ENCODE measurements around the gene PRPH.

Gene PRPH

DNA sequence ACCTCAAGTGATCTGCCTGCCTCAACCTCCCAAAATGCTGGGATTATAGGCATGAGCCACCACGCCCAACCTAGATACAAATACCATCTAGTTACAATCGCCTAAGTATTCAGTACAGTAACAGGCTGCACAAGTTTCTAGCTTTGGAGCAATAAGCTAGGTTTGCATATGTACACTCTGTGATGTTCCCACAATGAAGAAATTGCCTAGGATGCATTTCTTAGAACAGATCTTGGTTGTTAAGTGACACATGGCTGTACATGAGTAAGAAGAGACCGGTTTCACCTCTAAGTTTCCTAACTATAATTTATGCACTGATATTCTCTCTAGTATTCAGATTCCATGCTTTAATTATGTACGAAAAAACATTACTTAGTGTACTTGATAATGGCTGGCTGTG lies 35.5 kb upstream of the PRPH start:
- TF ChIP-seq, protein P1, sequence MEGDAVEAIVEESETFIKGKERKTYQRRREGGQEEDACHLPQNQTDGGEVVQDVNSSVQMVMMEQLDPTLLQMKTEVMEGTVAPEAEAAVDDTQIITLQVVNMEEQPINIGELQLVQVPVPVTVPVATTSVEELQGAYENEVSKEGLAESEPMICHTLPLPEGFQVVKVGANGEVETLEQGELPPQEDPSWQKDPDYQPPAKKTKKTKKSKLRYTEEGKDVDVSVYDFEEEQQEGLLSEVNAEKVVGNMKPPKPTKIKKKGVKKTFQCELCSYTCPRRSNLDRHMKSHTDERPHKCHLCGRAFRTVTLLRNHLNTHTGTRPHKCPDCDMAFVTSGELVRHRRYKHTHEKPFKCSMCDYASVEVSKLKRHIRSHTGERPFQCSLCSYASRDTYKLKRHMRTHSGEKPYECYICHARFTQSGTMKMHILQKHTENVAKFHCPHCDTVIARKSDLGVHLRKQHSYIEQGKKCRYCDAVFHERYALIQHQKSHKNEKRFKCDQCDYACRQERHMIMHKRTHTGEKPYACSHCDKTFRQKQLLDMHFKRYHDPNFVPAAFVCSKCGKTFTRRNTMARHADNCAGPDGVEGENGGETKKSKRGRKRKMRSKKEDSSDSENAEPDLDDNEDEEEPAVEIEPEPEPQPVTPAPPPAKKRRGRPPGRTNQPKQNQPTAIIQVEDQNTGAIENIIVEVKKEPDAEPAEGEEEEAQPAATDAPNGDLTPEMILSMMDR (IDR thresholded peaks at IDR 0.05; ENCODE audit: low read depth, low read length) = no peak
- H3K4me3 ChIP-seq (ENCODE audit: low read depth, low read length) = no peak overlapping the region
- H3K27me3 ChIP-seq = no peaks in the 10 kb centered on the region
- DNase-seq = no peak
- H3K9me3 ChIP-seq = no peaks in the 10 kb centered on the region
- no peaks in the 10 kb centered on the region; the same call in 1 of the 2 replicates for H3K4me1 ChIP-seq
- peaks cover 7% of the 10 kb centered on the region for H3K36me3 ChIP-seq

DNA sequence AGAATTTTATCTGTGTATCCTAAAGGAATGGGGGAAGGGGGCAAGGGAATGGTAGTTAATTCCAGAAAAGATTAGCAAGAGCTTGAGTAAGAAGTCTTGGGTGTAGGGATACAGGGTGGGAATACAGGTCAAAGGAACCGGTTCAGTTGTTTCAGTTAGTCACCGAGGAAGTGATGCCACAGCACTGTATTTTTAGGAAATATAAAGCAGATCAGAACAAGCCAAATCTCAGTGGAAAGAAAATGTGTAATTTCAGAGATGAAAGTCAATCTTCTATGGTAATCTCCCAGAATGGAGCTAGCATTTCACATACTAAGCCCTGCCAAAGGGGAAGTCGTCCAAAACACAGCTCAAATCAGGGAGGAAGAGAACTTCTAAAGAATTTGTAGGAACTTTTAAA lies 34.8 kb upstream of the PRPH start:
- no peak overlapping the region for H3K4me3 ChIP-seq (ENCODE audit: low read depth, low read length)
- DNase-seq = no peak
- TF ChIP-seq, protein P1 (IDR thresholded peaks at IDR 0.05; ENCODE audit: low read depth, low read length) = no peak

DNA sequence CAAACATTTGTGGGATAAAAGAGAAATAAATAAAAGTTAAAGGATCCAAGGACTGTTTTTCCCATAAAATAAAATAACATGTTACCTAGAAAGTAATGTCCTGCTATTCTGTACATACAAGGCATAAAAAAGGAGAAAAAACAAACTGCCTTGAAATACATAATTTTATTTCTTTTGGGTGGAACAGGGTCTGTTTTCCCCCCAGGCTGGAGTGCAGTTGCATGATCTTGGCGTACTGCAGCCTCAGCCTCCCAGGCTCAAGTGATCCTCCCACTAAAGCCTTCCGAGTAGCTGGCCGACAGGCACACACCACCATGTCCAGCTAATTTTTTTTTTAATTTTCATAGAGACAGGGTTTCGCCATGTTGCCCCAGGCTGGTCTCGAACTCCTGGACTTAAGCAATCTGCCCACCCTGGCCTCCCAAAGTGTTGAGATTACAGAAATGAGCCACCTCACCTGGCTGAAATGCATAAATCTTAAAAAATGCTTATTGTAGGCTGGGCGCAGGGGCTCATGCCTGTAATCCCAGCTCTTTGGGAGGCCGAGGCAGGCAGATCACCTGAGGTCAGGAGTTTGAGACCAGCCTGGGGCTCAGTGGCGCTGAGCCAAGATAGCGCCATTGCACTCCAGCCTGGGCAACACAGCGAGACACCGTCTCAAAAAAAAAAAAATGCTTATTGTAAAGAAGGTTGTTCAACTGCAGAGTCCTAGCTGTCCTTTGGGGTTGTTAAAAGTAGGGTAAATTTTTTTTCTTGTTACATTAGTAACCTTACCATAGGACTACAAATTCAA lies 34.2 kb upstream of the PRPH start:
- no peaks in the 10 kb centered on the region for H3K27me3 ChIP-seq
- peaks cover 10% of the 10 kb centered on the region for H3K36me3 ChIP-seq
- DNase-seq = no peak
- TF ChIP-seq, protein P1 (IDR thresholded peaks at IDR 0.05; ENCODE audit: low read depth, low read length) = no peak
- no peaks in the 10 kb centered on the region for H3K9me3 ChIP-seq
- H3K4me3 ChIP-seq (ENCODE audit: low read depth, low read length) = no peak overlapping the region
- no peaks in the 10 kb centered on the region; the same call in 1 of the 2 replicates for H3K4me1 ChIP-seq

More for the DNA sequence above, 34.8 kb upstream of the PRPH start:
- Histone ChIP-seq H3K27me3 (no peaks in the 10 kb centered on the region), H3K9me3 (no peaks in the 10 kb centered on the region), H3K36me3 (peaks cover 9% of the 10 kb centered on the region), H3K4me1 (no peaks in the 10 kb centered on the region; the same call in 1 of the 2 replicates)

DNA sequence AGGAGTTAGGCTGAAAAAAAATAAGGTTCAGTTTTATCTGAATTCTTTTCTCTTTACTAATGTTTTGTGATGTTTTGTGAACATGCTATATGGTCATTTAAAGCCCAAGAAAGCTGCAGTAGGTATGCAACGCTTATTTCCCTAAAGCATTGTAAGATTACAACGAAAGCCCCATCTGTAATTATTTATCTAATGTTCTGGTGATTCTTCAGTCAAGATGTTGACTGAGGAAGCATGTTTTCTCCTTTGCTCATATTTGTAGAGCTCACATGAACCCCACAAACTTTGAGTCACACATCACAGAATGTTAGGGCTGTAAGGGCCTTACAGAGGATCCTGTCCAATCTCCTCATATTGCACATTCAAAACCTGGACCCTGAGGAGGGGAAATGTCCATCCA lies 33.2 kb upstream of the PRPH start:
- H3K9me3 ChIP-seq = no peaks in the 10 kb centered on the region
- peaks cover 10% of the 10 kb centered on the region for H3K36me3 ChIP-seq
- H3K4me1 ChIP-seq = no peaks in the 10 kb centered on the region; the same call in 1 of the 2 replicates
- DNase-seq = no peak
- H3K27me3 ChIP-seq = no peaks in the 10 kb centered on the region
- TF ChIP-seq, protein P1 (IDR thresholded peaks at IDR 0.05; ENCODE audit: low read depth, low read length) = no peak
- no peak overlapping the region for H3K4me3 ChIP-seq (ENCODE audit: low read depth, low read length)

DNA sequence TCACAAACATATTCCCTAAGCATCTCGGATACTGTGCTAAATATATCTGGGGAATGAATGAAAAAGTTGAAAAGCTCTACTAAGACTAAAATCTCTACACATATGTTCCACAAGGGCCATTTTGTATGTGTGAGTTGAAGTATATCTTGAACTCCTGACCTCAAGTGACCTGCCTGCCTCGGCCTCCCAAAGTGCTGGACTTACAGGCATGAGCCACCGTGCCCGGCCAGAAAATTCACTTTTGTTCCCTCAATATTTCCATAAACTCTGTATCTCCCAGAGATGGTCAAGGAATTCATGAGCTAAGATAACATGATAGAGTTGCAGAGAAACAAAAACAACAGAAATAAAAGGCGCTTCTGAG lies 31.6 kb upstream of the PRPH start:
- H3K4me3 ChIP-seq (ENCODE audit: low read depth, low read length) = no peak overlapping the region
- no peak for DNase-seq
- no peaks in the 10 kb centered on the region; the same call in 1 of the 2 replicates for H3K4me1 ChIP-seq
- TF ChIP-seq, protein P1 (IDR thresholded peaks at IDR 0.05; ENCODE audit: low read depth, low read length) = no peak
- H3K36me3 ChIP-seq = peaks cover 4% of the 10 kb centered on the region
- no peaks in the 10 kb centered on the region for H3K9me3 ChIP-seq
- no peaks in the 10 kb centered on the region for H3K27me3 ChIP-seq

DNA sequence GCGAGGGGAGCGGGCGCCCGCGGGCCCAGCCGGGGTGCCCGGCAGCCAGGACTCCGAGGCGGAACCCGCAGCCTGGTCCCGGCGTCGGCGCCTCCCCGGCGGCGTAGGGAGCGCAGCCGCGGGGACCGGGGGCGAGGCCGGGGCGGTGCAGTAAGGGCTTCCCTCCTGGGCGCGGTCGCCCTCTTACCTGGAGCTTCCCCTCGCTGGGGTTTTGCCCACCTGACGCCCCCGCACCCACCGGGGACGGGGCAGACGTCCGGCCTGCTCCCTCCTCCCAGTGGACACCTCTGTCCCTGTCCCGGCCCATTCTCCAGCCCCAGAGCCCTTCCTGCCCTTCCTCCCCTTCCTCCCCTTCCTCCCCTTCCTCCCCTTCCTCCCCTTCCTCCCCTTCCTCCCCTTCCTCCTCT lies 30.5 kb upstream of the PRPH start:
- H3K4me3 ChIP-seq (ENCODE audit: low read depth, low read length) = no peak overlapping the region
- TF ChIP-seq, protein P1 (IDR thresholded peaks at IDR 0.05; ENCODE audit: low read depth, low read length) = no peak
- no peaks in the 10 kb centered on the region for H3K9me3 ChIP-seq
- peaks cover 3% of the 10 kb centered on the region; the same call in 1 of the 2 replicates for H3K36me3 ChIP-seq
- H3K4me1 ChIP-seq = no peaks in the 10 kb centered on the region; the same call in 1 of the 2 replicates
- no peaks in the 10 kb centered on the region for H3K27me3 ChIP-seq
- no peak for DNase-seq

Data from BE2C (cell line).